Stomach (tissue), 4 donors: ENCODE results near the gene ASXL2.

ENCODE experiments used
- CTCF ChIP-seq, 7 experiments: fragments of 450-650 bp in 4 of 7; fragments of 200-600 bp in 3 of 7; sonication (generic) in 3 of 7; IDR thresholded peaks; one replicate each; pipeline ENCODE4 v1.5.1; 2016 to 2019; ENCODE audit warnings: antibody characterized with exemption in 7 of 7, control low read depth in 2 of 7, mild to moderate bottlenecking in 1 of 7
- POLR2A ChIP-seq, 4 donors: fragments of 450-650 bp; IDR thresholded peaks; one replicate each; pipeline ENCODE4 v1.6.1; 2016; ENCODE audit warnings: antibody characterized with exemption in 4 of 4, control low read depth in 2 of 4, mild to moderate bottlenecking in 1 of 4, moderate library complexity in 1 of 4

GRCh38 chr2:25832897-25833296, 45.4 kb downstream of the ASXL2 start:
- TF ChIP-seq CTCF (IDR thresholded peaks at IDR 0.05) (no peak), POLR2A (IDR thresholded peaks at IDR 0.05) (no peak)
